Activated gamma-delta T cell (primary cell): Measurements from ENCODE around the gene ST3GAL3.

Experiments
- DNase-seq: peaks from one replicate; lab custom pipeline; 2025; lab: John Stamatoyannopoulos, UW

ST3GAL3 gene

GRCh38 chr1:43786960-43787359 lies 79.6 kb downstream of the ST3GAL3 start:
- DNase-seq: no peak

DNA sequence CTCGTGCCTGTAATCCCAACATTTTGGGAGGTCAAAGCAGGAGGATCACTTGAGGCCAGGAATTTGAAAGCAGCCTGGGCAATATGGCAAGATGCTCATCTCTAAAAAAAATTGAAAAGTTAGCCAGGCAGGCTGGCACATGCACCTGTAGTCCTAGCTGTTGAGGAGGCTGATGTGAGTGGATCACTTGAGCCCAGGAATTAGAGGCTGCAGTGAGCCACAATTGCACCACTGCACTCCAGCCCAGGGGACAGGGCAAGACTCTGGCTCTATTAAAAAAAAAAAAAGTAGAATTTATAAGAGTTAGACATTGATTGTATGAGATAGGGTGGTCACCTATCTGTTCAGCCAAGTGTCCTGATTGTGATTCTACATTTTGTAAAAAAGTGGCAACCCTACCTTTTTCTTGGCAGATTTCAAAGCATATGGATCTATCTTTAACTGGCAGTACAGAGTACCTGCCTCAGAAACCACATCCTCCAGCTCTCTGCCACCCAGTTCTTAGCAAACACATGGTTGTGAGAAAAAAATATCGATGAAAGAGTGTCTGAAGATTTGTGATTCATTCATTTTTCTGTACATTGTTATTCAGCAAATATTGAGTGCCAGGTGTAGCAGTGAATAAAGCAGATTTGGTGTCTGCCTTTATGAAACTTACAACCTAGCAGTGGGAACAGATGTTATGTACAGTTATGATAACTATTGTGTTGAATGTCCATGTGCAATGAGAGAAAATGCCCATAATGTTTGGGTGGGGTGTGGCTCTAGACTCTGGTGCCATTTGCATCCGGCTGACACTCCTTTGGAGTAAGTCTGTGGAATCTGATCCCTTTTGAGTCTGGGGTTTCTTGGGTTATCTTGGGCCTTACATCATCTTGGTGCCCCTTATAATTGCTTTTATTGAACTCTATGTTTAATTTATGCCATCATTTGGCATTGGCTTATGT lies 82.5 kb downstream of the ST3GAL3 start:
- DNase-seq: no peak

DNA sequence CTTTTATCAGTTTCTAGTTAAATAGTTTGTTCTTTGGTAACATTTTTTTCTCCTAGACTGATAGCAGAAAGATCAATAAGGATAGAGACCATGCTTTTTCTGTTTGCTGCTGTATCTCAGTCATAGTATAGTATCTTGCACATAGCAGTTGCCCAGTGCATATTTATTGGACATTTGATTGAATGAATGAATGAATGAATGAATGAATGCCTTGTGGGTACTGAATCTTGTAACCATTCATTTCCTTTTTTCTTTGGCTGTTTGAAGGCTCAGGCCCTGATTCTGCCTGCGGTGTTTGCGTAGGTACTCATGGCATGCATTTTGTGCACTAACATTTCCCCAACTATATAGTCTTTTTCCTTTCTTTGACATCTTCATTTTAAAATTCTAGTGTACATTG lies 83.9 kb downstream of the ST3GAL3 start:
- no peak for DNase-seq

DNA sequence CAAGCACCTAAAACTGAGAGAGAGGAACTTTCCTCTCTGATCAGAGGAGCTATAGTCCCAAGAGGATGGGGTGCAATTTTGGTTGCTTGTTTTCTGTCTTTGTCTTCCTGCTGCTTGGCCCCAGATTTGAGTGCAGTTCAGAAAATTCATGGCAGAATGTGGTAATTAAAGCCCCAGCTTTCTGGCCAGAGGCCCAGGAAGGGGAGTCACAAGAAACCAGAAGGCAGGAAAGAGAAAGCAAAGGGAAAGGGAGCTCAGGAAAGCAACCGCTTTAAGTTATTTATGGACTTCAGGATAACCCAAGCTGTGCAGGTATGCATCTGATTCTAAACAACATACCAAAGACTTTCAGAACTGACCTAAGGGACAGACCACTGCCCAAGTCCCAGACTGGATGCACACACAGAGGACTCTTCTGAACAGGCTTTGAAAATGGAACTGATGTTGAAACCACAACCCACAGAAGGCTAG lies 88.8 kb downstream of the ST3GAL3 start:
- DNase-seq: no peak

DNA sequence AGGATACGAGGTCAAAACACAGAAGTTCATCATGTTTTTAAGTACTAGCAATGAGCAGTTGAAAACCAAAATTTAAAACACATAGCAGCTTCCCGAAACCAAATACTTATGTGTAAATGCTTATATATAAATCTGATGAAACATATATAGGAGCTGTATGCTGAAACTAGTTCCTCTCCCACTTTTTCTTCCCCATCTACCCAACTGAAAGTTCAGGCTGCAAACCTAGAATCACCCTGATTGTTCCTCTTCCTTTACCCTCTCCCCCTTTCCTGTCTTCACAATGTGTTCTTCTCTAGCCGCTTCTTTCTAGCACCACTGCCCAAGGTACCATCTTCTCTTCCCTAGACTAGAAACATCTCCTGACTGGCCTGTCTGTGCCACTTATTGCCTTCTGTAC lies 90.6 kb downstream of the ST3GAL3 start:
- DNase-seq: no peak

DNA sequence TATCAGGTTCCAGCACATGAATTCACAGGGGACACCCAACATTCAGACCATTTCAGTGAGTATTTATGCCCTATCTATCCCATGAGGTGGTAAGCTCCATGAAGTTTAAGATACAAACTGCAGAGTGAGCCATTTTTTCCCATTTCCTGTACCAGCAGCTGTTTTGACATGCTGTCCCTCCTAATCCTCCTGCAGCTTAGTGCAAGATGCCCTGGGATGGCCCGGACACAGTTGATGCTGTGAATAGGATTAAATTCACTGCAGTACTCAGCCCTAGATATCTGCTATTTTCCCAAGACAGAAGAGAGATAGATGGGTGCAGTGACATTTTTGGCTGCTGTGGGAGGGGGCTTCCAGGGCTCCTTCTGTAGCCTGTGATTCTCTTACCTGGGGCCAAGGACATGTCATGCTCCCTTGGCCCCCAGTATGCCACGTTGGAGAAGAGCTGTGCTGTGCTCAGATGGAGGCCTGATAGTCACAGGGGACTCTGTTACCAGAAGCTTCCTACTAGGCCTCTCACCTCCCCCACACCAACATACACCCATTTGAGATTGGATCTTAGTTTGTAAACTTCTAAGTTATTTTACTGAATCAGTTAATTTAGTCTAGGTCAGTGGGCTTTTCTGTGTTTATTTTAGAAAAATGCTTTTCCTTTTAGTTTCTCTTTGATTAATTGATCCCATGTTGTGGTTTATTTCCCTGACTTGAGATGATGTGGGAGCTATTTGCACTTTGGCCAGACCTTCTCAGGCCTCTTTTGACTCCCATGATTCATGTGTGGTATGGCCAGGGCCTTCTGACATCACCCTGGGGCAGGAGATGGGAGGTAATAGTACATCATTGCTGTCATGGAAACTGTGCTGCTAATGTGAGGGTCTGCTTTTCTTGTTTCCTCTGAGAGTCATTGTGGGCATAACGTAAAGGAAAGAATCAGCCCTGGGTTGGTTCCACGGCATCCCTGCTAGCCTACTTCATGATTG lies 92.6 kb downstream of the ST3GAL3 start:
- DNase-seq: no peak

DNA sequence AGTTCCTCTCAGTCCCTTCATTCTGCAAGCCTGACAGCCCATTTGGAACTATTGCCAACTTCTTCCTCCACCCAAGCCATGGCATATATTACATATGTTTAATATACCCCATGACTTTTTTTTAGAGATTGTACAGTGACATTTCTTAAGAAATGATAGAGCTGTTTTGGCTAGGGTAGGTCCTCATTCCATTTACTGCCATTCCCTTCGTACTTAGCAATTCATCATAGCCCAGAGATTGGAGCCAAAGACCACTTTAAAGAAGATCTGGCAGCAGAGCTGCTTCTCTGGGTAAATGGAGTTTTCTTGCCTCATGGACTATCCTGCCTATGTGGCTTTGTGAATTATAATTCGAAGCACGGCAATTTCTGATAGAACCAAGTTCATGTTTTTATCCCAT lies 93.4 kb downstream of the ST3GAL3 start:
- DNase-seq: no peak

DNA sequence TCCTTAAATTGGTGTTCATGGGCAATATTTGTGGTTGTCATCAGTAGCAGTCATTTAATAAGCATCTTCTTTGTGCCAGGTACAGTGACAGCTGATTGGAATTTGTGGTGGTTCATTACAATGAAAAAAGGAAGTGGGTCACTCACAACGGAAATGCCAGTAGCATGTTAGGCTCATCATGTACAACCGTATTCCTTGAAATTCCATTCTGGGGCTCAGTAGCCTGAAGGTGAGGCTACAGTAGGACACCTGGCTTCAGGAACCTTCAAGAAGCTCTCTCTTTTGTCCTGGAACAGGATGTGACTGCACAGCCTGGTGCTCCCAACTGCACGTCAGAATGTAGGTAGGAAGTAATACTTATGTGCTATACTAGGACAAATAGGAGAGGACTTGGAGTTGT lies 93.9 kb downstream of the ST3GAL3 start:
- DNase-seq: no peak

GRCh38 chr1:43802356-43802980 lies 95.1 kb downstream of the ST3GAL3 start:
- no peak for DNase-seq

- no peak for DNase-seq
These were observed 95.8 kb downstream of the ST3GAL3 start for GRCh38 chr1:43803105-43803504.

DNA sequence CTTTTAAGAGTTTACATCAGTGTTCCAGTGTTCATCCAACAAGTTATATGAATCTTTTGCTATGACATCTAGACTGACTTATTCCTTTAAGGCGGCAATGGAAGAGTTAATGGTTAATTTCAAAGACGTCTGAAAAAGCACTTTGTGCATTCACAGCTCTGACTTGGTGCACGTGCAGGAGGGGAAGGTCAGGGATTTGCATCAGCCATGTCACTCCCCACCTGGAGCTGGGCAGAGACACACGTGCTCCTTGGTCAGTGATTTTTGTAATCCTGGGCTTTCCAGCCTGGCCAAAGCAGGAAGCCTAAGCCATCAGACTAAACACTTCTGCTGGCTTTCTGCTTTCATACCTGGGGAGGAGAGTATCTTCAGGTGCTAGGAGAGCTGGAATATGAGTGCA lies 96.3 kb downstream of the ST3GAL3 start:
- no peak for DNase-seq

- no peak for DNase-seq
These were observed 97.2 kb downstream of the ST3GAL3 start for GRCh38 chr1:43804569-43804968.

DNA sequence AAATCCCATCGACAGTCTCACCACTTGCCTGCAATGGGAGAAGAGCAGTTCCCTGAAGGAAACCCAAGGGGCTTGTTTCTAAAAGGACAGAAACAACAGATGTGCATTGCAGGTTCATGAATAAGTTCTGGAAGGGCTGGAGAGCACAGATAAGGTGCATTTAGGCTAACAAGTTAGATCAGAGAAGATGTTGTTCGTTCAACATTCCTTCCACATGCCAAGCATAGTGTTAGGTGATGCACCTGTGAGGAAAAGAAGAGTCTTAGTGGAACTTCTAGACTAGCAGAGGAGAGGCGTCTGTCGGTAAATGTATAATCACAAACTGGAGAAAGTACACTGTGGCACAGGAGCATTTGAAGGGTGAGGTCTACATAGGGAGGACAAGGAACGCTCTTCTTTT lies 98.0 kb downstream of the ST3GAL3 start:
- no peak for DNase-seq

DNA sequence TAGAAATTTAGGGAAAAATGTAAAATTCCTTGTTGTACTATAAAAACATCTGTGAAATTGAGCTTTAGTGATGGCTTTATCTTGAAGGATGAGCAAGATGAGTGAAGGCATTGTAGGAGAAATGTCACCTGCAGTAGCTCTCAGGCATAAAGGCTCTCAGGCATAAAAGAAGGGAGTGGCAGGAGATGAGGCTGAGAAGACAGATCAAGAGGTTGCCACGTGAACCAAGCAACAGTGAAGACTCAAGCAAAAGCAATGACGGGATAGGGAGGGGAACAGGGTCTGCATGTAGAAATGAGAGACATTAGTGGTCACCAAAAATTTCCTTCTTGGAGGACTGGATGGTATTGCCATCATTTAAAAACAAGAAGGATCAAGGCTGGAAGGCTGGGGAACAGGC lies 98.8 kb downstream of the ST3GAL3 start:
- no peak for DNase-seq

GRCh38 chr1:43809097-43809673 lies 101.8 kb downstream of the ST3GAL3 start:
- no peak for DNase-seq

GRCh38 chr1:43812579-43812978 lies 105.2 kb downstream of the ST3GAL3 start:
- no peak for DNase-seq

- DNase-seq: no peak
These were observed 107.1 kb downstream of the ST3GAL3 start for GRCh38 chr1:43814401-43814800.

DNA sequence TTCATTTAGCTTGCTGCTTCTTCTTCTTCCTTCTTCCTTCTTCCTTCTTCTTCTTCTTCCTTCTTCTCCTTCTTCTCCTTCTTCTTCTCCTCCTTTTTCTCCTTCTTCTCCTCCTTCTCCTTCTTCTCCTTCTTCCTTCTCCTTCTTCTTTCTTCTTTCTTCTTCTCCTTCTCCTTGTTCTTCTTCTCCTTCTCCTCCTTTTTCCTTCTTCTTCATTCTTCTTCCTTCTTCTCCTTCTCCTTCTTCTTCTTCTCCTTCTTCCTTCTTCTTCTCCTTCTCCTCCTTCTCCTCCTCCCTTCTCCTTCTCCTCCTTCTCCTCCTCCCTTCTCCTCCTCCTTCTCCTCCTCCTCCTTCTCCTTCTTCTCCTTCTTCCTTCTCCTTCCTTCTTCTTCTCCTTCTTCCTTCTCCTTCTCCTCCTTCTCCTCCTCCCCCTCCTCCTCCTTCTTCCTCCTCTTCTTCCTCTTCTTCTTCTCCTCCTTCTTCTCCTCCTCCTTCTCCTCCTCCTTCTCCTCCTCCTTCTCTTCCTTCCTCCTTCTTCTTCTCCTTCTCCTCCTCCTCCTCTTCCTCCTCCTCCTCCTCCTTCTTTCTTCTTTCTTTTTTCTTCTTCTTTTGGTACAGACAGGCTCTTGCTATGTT lies 110.1 kb downstream of the ST3GAL3 start:
- DNase-seq: no peak

- DNase-seq: no peak
These were observed 111.4 kb downstream of the ST3GAL3 start for GRCh38 chr1:43818691-43819090.

GRCh38 chr1:43819357-43819756 lies 112.0 kb downstream of the ST3GAL3 start:
- DNase-seq: no peak

- no peak for DNase-seq
These were observed 114.1 kb downstream of the ST3GAL3 start for GRCh38 chr1:43821471-43821870.
